NCI-H2029 treated with DMSO at 0.1 percent for 48 hours (cell line): Measurements from ENCODE around the gene DUS2.
"Not testable (repeated sequence)": the region's sequence is repeated elsewhere in the genome, so short reads cannot be mapped to it uniquely, and the experiment has no call there.

Experiments
- DNase-seq: peaks from one replicate; lab custom pipeline; 2025; lab: John Stamatoyannopoulos, UW

The DUS2 gene

DNA sequence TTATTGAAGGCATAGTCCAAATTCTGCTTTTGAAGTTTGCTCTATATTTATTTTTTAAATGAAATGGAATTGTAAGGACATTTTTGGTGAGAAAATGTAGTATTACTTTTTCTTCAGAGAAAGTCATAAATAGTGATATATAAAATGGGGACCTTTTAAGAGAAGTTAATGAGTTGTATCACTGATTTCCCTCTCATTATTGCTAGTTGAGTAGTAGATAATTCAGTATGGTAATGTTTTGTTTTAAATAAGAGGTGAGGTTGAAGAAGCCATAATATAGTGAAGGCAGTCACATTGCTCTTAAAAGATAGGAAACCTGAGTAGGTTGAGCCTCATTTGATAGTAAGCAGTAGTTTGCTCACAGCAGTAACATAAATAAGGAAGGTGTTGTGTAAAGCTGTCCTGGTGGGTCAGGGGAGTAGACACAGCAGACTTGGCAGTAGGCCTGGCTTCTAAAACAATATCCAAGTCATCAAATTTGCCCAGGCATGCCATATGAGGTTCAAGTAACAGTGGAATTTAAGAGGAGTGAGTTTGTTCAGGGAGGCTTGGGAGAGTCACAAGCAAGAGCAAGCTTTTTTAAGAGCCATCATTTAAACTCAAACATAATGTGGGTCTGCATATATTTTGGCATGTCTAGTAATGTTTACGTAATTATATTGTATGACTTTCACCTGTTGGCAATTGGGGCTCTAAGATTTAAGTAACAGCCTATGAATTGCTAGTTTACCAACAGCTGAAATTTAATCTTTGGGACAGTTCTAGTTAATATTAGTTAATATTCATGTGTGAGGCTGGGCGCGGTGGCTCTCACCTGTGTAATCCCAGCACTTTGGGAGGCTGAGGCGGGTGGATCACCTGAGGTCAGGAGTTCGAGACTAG, 68.5 kb downstream of the DUS2 start:
- peak; percentile 20 for DNase-seq

GRCh38 chr16:68092275-68092674, 69.2 kb downstream of the DUS2 start:
- not testable (repeated sequence) for DNase-seq

GRCh38 chr16:68093816-68094613, 70.9 kb downstream of the DUS2 start:
- no peak for DNase-seq

GRCh38 chr16:68094614-68094934, 71.5 kb downstream of the DUS2 start:
- DNase-seq, result no peak

GRCh38 chr16:68096491-68096890, 73.4 kb downstream of the DUS2 start:
- no peak for DNase-seq

DNA sequence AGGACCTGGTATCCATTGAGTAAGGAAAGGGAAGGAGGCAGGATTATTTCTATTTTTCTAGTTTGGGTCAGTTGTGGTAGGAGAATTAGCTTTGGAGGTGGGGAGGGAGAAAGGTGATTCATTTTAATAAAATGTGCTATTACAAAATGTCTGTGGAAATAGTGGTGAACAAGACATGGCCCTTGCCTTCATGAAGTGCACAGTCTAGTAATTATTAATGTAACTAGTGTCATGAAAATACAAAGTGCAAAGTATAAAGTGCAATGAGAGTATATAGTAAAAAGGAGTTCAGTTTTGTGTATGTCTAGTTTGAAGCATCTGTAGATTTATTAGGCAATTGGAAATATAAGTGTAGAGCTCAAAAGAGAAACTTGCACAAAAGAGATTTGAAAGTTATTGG, 74.0 kb downstream of the DUS2 start:
- no peak for DNase-seq

DNA sequence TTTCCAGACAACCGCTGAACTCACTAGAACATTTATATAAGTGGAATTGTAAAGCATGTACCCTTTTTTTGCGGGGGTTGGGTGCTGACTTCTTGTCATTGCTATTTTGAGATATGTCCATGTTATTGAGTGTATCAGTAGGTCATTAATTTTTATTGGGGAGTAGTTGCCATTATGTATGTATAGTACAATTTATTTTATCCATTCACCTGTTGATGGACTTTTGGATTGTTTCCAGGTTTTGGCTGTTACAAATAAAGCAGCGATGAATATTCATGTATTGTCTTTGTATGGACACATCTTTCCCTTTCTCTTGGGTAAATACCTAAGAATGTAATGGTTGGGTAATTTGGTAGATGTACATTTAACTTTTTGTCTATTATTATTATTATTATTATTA, 74.8 kb downstream of the DUS2 start:
- no peak for DNase-seq

- DNase-seq, result no peak
Observed at GRCh38 chr16:68100488-68100887, 77.4 kb downstream of the DUS2 start.

DNA sequence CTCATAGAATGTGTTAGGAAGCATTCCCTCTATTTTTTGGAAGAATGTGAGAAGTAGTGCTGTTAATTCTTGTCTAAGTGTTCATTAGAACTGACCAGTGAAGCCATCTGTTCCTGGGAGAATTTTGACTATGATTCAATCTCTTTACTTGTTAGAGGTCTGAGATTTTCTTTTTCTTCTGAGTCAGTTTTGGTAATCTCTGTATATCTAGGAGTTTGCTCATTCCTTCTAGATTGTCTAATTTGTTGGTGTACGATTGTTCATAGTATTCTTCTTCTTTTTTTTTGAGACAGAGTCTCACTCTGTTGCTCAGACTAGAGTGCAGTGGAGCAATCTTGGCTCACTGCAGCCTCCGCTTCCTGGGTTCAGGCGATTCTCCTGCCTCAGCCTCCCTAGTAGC, 82.5 kb downstream of the DUS2 start:
- no peak for DNase-seq

GRCh38 chr16:68107230-68107928, 84.3 kb downstream of the DUS2 start:
- not testable (repeated sequence) for DNase-seq

DNA sequence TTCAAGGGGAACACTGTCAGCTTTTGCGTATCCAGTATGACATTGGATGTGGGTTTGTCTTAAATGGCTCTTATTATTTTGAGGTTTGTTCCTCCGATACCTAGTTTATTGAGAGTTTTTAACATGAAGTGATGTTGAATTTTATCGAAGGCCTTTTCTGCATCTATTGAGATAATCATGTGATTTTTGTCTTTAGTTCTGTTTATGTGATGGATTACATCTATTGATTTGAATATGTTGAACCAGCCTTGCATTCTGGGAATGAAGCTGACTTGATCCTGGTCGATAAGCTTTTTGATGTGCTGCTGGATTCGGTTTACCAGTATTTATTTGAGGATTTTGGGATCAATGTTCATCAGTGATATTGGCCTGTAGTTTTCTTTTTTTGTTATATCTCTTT, 86.1 kb downstream of the DUS2 start:
- not testable (repeated sequence) for DNase-seq

GRCh38 chr16:68110611-68111010, 87.5 kb downstream of the DUS2 start:
- DNase-seq, result not testable (repeated sequence)

GRCh38 chr16:68111379-68111778, 88.3 kb downstream of the DUS2 start:
- DNase-seq, result no peak

DNA sequence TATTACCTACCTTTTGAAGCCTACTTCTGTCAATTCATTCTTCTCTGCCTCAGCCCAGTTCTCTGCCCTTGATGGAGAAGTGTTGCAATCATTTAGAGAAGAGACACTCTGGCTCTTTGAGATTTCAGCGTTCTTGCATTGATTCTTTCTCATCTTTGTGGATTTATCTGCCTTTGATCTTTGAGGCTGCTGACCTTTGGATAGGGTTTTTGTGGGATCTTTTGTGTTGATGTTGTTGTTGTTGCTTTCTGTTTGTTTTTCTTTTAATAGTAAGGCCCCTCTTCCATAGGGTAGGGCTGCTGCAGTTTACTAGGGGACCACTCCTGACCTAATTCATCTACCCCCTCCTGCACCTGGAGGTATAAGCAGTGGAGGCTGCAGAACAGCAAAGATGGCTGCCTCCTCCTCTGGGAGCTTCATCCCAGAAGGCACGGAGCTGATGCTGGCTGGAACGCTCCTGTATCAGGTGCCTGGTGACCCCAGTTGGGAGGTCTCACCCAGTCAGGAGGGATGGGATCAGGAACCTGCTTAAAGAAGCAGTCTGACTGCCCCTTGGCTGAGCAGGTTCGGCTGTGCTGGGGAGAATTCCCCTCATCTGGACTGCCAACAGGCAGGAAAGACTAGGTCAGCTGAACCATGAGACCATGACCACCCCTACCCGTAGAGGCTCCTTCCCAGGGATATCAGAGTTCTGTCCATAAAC, 90.1 kb downstream of the DUS2 start:
- no peak for DNase-seq

DNA sequence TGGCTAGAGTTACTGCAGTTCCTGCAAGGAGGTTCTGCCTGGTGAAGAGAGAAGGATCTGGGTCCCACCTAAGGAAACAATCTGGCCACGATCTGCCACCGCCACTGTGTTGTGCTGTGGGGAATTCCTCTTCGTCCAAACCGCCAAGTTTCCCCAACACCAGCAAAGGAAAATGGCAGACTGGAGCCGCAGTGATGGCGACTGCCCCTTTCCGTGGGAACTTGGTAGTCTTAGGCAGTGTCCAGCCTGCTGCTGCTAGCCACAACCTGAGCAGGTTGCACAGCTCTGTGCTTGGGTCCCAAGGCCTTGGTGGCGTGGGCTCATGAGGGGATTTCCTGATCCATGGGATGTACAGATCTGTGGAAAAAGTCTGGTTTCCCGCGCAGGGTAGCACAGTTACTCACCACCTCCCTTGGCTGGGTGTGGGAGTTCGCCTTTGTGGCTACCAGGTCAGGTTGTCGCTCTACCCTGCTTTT, 90.7 kb downstream of the DUS2 start:
- DNase-seq, result no peak

- DNase-seq, result not testable (repeated sequence)
Observed at GRCh38 chr16:68114939-68115338, 91.9 kb downstream of the DUS2 start.

GRCh38 chr16:68115851-68116250, 92.8 kb downstream of the DUS2 start:
- DNase-seq, result no peak

- no peak for DNase-seq
Observed at GRCh38 chr16:68116256-68116867, 93.3 kb downstream of the DUS2 start.

DNA sequence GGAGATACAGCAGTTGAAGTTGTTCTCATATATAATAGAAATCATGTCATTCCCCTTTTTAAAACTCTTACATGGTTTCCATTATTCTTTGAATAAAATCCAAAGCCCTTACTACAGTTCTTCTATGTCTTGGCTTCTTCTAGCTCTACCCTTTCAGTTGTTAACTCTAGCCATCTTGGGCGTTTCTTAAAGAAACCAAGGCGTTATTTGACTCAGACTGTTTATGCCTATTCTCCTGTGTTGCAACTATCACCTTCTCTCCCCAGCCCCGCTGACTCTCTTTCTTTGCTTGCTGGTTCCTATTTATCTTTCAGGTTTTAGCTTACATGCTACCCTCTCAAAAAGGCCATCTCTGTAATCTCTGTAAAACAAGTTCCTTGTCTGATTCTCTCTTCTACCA, 94.8 kb downstream of the DUS2 start:
- DNase-seq, result no peak

- not testable (repeated sequence) for DNase-seq
Observed at GRCh38 chr16:68118954-68119353, 95.9 kb downstream of the DUS2 start.

- DNase-seq, result not testable (repeated sequence)
Observed at GRCh38 chr16:68120496-68120895, 97.4 kb downstream of the DUS2 start.
